OCI-LY3 (cell line): Measurements from ENCODE around the gene CHID1.

ENCODE experiments used
- EZH2phosphoT487 ChIP-seq: fragments of 200-600 bp; shearing (Covaris generic); IDR thresholded peaks from 2 replicates; pipeline ENCODE4 v1.6.1; 2018; ENCODE audit warnings: antibody characterized with exemption, mixed run types, low read depth
- TF ChIP-seq, protein P1 (sequence below): fragments of 200-600, 300-600 bp; sonication (generic); IDR thresholded peaks from 2 replicates; pipeline ENCODE4 v1.5.1; 2014; ENCODE audit warnings: antibody characterized with exemption, low read length, low read depth

GRCh38 chr11:889687-890475 lies 20.7 kb downstream of the CHID1 start:
- TF ChIP-seq, protein P1, sequence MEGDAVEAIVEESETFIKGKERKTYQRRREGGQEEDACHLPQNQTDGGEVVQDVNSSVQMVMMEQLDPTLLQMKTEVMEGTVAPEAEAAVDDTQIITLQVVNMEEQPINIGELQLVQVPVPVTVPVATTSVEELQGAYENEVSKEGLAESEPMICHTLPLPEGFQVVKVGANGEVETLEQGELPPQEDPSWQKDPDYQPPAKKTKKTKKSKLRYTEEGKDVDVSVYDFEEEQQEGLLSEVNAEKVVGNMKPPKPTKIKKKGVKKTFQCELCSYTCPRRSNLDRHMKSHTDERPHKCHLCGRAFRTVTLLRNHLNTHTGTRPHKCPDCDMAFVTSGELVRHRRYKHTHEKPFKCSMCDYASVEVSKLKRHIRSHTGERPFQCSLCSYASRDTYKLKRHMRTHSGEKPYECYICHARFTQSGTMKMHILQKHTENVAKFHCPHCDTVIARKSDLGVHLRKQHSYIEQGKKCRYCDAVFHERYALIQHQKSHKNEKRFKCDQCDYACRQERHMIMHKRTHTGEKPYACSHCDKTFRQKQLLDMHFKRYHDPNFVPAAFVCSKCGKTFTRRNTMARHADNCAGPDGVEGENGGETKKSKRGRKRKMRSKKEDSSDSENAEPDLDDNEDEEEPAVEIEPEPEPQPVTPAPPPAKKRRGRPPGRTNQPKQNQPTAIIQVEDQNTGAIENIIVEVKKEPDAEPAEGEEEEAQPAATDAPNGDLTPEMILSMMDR, result no peak
- no peak for TF ChIP-seq EZH2phosphoT487
